ENCODE data around the gene L1CAM. TPM values are rescaled to one million over a fixed set of nuclear protein-coding genes. Genes with fewer than 3 reads are reported as not detected.

The L1CAM gene
- total and polyA plus RNA-seq, 2 of the 8 experiments (the other 6 are each of a cell fraction or from before 2014, with no cell fraction given) = 11.0 to 43.0 TPM

GRCh38 chrX:153813161-153813560 is 72.8 kb downstream of the L1CAM start:
- 94% methylated on average over 2 of the region's 5 CpGs; no CpG with 5 or more reads in 1 of the 2 experiments for WGBS, 2 experiments (ENCODE audit: extremely low coverage in 1 of 2, insufficient coverage in 1 of 2, insufficient read length in 1 of 2, insufficient replicate concordance in 2 of 2, low coverage in 1 of 2, low lambda C conversion rate in 2 of 2, missing lambda C conversion rate in 1 of 2)
- no peak overlapping the region for H2AFZ ChIP-seq (ENCODE audit: low read length)
- H3K4me2 ChIP-seq (ENCODE audit: insufficient read depth in 1 of 2, low read depth in 2 of 2, low read length in 2 of 2) = no peak overlapping the region
- no peak for DNase-seq (ENCODE audit: low read depth in 1 of 2, low spot score in 2 of 2)
- no peaks in the 10 kb centered on the region for H3K9me3 ChIP-seq (ENCODE audit: insufficient read depth in 2 of 2, low read depth in 1 of 2, low read length in 1 of 2)
- H3K9ac ChIP-seq (replicated peaks in 1 of 4; ENCODE audit: extremely low read depth in 1 of 4, low read depth in 3 of 4, low read length in 3 of 4) = no peak overlapping the region
- H3K79me1 ChIP-seq (ENCODE audit: low read depth, low read length) = peaks cover 2% of the 10 kb centered on the region; the same call in 1 of the 2 replicates
- H3K56ac ChIP-seq (replicated peaks; ENCODE audit: insufficient read length, low read depth, low read length) = no peak overlapping the region
- peaks cover 0 to 31% of the 10 kb centered on the region in 2 experiments for H4K20me1 ChIP-seq (replicated peaks in 1 of 2; ENCODE audit: control insufficient read depth in 1 of 2, insufficient read depth in 2 of 2, low read length in 2 of 2)
- H3K27ac ChIP-seq (ENCODE audit: low read depth, low read length) = no peak overlapping the region
- H2AK5ac ChIP-seq (ENCODE audit: low read depth, low read length) = no peak overlapping the region
- H3K4me3 ChIP-seq (ENCODE audit: extremely low read depth in 1 of 4, insufficient read depth in 2 of 4, low read depth in 3 of 4, low read length in 4 of 4) = no peak overlapping the region
- no peak overlapping the region for H2BK120ac ChIP-seq (replicated peaks; ENCODE audit: low read depth, low read length)
- ChIA-PET POLR2A (ENCODE audit: partially characterized antibody) (interaction anchor here (1.0 kb wide), 1 partner anchor 46 kb away, joined by 3 read pairs; no protein-coding TSS in a partner anchor), CTCF (ENCODE audit: partially characterized antibody) (no interaction called here)
- H3K18ac ChIP-seq (ENCODE audit: extremely low read depth, low read length) = no peak overlapping the region
- no peak overlapping the region for H4K5ac ChIP-seq (ENCODE audit: insufficient read length, low read depth, low read length)
- H4K91ac ChIP-seq (replicated peaks; ENCODE audit: insufficient read length, low read length) = no peak overlapping the region
- H3K4ac ChIP-seq (replicated peaks; ENCODE audit: insufficient read length, low read depth, low read length) = no peak overlapping the region
- H4K8ac ChIP-seq (ENCODE audit: extremely low read depth, insufficient read depth, low read length) = no peak overlapping the region
- H2BK12ac ChIP-seq (ENCODE audit: low read depth, low read length) = no peak overlapping the region
- H3K36me3 ChIP-seq (ENCODE audit: control insufficient read depth in 2 of 4, insufficient read depth in 4 of 4, low read length in 3 of 4) = peaks cover 0 to under 1% (median 0%) of the 10 kb centered on the region in 4 experiments; a peak in 1 of 8 replicates
- H3K4me1 ChIP-seq (replicated peaks in 1 of 4; ENCODE audit: control insufficient read depth in 3 of 4, insufficient read depth in 4 of 4, low read length in 3 of 4) = peaks cover 0 to 17% (median 7%) of the 10 kb centered on the region in 4 experiments; a peak in 4 of 7 replicates
- no peaks in the 10 kb centered on the region for H3K23me2 ChIP-seq (ENCODE audit: low read depth, low read length)
- H3K79me2 ChIP-seq (ENCODE audit: control insufficient read depth in 1 of 2, insufficient read depth in 2 of 2, low read length in 2 of 2) = peaks cover 15 to 87% of the 10 kb centered on the region in 2 experiments
- no peak for FAIRE-seq
- H3K23ac ChIP-seq (ENCODE audit: insufficient read length) = no peak overlapping the region
- no peaks in the 10 kb centered on the region for H3K27me3 ChIP-seq (replicated peaks in 1 of 4; ENCODE audit: control insufficient read depth in 3 of 4, extremely low read depth in 1 of 4, insufficient read depth in 3 of 4, low read length in 3 of 4)
- H2BK15ac ChIP-seq (ENCODE audit: low read length) = no peak overlapping the region
- TF ChIP-seq JUN (IDR thresholded peaks at IDR 0.05; ENCODE audit: low read depth, low read length) = no peak
- TF ChIP-seq SRF (IDR thresholded peaks at IDR 0.05; ENCODE audit: low read depth, low read length) = no peak
- no peak for TF ChIP-seq NRF1 (IDR thresholded peaks at IDR 0.05; ENCODE audit: low read depth, low read length)
- no peak for TF ChIP-seq CEBPB (IDR thresholded peaks at IDR 0.05; ENCODE audit: low read depth, low read length)
- no peak for TF ChIP-seq CREB1 (IDR thresholded peaks at IDR 0.05)
- TF ChIP-seq USF2 (IDR thresholded peaks at IDR 0.05; ENCODE audit: low read length) = no peak
- no peak for TF ChIP-seq CHD2 (IDR thresholded peaks at IDR 0.05; ENCODE audit: low read length)
- TF ChIP-seq CBX5 (IDR thresholded peaks at IDR 0.05; ENCODE audit: low read depth, low read length) = no peak
- no peak overlapping the region for H3K14ac ChIP-seq (ENCODE audit: insufficient read length)
- H2BK5ac ChIP-seq (ENCODE audit: low read depth, low read length) = no peak overlapping the region
- no peak overlapping the region for H2BK20ac ChIP-seq (ENCODE audit: low read length)
